Stimulated activated CD4-positive, alpha-beta T cell treated with anti-CD3 and anti-CD28 coated beads, Interleukin-15, amount 100 ng/mL, for 24 hours (primary cell): ENCODE measurements around the gene DTX4.

Experiments used
- DNase-seq: peaks from one replicate; pipeline ENCODE4 v3.0.0-alpha.2; 2020

DTX4 gene

GRCh38 chr11:59192446-59193020, 20.6 kb downstream of the DTX4 start:
- DNase-seq, result no peak

- no peak for DNase-seq
These were observed 21.7 kb downstream of the DTX4 start for GRCh38 chr11:59193587-59194130.

GRCh38 chr11:59195586-59195985, 23.7 kb downstream of the DTX4 start:
- no peak for DNase-seq

GRCh38 chr11:59196777-59197176, 24.8 kb downstream of the DTX4 start:
- no peak for DNase-seq

GRCh38 chr11:59197991-59198390, 26.1 kb downstream of the DTX4 start:
- no peak for DNase-seq

GRCh38 chr11:59198726-59199125, 26.8 kb downstream of the DTX4 start:
- no peak for DNase-seq

GRCh38 chr11:59199546-59200422, 27.9 kb downstream of the DTX4 start:
- DNase-seq, result peak; percentile 49

- no peak for DNase-seq
These were observed 28.5 kb downstream of the DTX4 start for GRCh38 chr11:59200423-59200746.

- DNase-seq, result no peak
These were observed 29.4 kb downstream of the DTX4 start for GRCh38 chr11:59201353-59201752.

- DNase-seq, result no peak
These were observed 32.8 kb downstream of the DTX4 start for GRCh38 chr11:59204746-59205145.

- DNase-seq, result no peak
These were observed 33.7 kb downstream of the DTX4 start for GRCh38 chr11:59205648-59206047.

GRCh38 chr11:59206635-59207034, 34.7 kb downstream of the DTX4 start:
- DNase-seq, result peak; percentile 41

GRCh38 chr11:59207988-59208451, 36.1 kb downstream of the DTX4 start:
- peak; percentile 67 for DNase-seq

- peak; percentile 33 for DNase-seq
These were observed 37.0 kb downstream of the DTX4 start for GRCh38 chr11:59208956-59209355.

- DNase-seq, result no peak
These were observed 40.3 kb downstream of the DTX4 start for GRCh38 chr11:59212222-59212621.

GRCh38 chr11:59212744-59213631, 41.1 kb downstream of the DTX4 start, which contains the start of gene MPEG1:
TSS of gene MPEG1 (minus strand) at chr11:59212927. CDS start at chr11:59212865, 62 bp downstream.
- DNase-seq, result no peak

- DNase-seq, result no peak
These were observed 42.4 kb downstream of the DTX4 start for GRCh38 chr11:59214141-59214893.

- DNase-seq, result peak; percentile 22
These were observed 45.0 kb downstream of the DTX4 start for GRCh38 chr11:59216641-59217564.

- no peak for DNase-seq
These were observed 46.4 kb downstream of the DTX4 start for GRCh38 chr11:59218319-59218718.

- DNase-seq, result no peak
These were observed 47.0 kb downstream of the DTX4 start for GRCh38 chr11:59218893-59219292.

- DNase-seq, result no peak
These were observed 47.9 kb downstream of the DTX4 start for GRCh38 chr11:59219836-59220235.
